Measurements from ENCODE around the gene S1PR4. TPM values are rescaled to one million over a fixed set of nuclear protein-coding genes. Genes with fewer than 3 reads are reported as not detected.

Gene S1PR4
- total RNA-seq, 2 donors from 2014 or later = 1.2 to 6.4 TPM

DNA sequence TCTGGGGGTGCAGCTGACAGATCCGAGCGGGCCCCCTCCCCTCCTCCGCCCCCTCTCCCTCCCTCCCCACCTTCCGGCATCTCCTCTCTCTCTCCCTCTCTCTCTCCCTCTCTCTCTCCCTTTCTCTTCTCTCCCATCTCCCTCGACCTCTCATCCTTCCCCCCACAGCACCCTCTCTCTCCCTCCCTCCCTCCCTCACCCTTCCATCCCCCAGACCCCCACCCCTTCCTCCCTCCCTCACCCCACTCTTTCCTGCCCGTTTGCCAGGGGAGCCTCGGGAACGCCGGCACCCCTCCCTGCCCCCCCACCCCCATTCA, 46.6 kb downstream of the S1PR4 start:
- ATAC-seq (ENCODE audit: insufficient number of reproducible peaks, low FRiP score, low read depth) = no peak
- peaks cover 0 to 4% of the 10 kb centered on the region in 2 donors for H3K4me1 ChIP-seq (ENCODE audit: control insufficient read depth in 1 of 2, low read depth in 2 of 2)

DNA sequence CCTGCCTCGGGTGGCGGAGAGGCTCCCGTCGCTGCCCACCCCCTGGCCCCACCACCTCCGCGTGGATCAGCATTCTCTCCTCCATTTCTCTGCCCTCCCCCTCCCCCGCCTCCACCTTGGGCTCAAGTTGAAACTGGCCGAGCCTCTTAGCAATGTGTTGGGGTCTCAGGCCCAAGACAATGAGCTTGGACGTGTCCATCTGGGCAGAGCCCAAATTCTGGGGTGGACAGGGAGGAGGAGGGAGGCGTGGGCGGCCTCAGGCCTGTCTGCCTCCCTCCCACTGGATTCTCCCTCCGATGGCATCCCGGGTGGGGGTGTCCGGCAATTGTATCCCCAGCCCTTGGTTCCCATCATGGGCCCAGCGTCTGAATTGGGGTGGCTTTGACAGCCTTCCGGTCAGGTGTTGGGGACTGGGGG, 47.1 kb downstream of the S1PR4 start:
- no peaks in the 10 kb centered on the region for H3K9me3 ChIP-seq
- TF ChIP-seq, protein P1, sequence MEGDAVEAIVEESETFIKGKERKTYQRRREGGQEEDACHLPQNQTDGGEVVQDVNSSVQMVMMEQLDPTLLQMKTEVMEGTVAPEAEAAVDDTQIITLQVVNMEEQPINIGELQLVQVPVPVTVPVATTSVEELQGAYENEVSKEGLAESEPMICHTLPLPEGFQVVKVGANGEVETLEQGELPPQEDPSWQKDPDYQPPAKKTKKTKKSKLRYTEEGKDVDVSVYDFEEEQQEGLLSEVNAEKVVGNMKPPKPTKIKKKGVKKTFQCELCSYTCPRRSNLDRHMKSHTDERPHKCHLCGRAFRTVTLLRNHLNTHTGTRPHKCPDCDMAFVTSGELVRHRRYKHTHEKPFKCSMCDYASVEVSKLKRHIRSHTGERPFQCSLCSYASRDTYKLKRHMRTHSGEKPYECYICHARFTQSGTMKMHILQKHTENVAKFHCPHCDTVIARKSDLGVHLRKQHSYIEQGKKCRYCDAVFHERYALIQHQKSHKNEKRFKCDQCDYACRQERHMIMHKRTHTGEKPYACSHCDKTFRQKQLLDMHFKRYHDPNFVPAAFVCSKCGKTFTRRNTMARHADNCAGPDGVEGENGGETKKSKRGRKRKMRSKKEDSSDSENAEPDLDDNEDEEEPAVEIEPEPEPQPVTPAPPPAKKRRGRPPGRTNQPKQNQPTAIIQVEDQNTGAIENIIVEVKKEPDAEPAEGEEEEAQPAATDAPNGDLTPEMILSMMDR (IDR thresholded peaks at IDR 0.05) = no peak
- H3K36me3 ChIP-seq = no peaks in the 10 kb centered on the region
- H3K27ac ChIP-seq = no peak overlapping the region
- H3K4me3 ChIP-seq = no peak overlapping the region
- peaks cover 0 to 4% of the 10 kb centered on the region in 2 donors for H3K4me1 ChIP-seq (ENCODE audit: control insufficient read depth in 1 of 2, low read depth in 2 of 2)
- peaks cover 4% of the 10 kb centered on the region for H3K27me3 ChIP-seq (replicated peaks; ENCODE audit: insufficient read depth)
- ATAC-seq (ENCODE audit: insufficient number of reproducible peaks, low FRiP score, low read depth) = no peak
- no peak for DNase-seq (ENCODE audit: low spot score)

More for the DNA sequence above, 46.6 kb downstream of the S1PR4 start:
- no peak overlapping the region for H3K27ac ChIP-seq
- DNase-seq (ENCODE audit: low spot score) = no peak
- TF ChIP-seq, protein P1 (IDR thresholded peaks at IDR 0.05) = no peak
- H3K9me3 ChIP-seq = no peaks in the 10 kb centered on the region
- no peaks in the 10 kb centered on the region for H3K36me3 ChIP-seq
- no peak overlapping the region for H3K4me3 ChIP-seq
- H3K27me3 ChIP-seq (replicated peaks; ENCODE audit: insufficient read depth) = peaks cover 4% of the 10 kb centered on the region

DNA sequence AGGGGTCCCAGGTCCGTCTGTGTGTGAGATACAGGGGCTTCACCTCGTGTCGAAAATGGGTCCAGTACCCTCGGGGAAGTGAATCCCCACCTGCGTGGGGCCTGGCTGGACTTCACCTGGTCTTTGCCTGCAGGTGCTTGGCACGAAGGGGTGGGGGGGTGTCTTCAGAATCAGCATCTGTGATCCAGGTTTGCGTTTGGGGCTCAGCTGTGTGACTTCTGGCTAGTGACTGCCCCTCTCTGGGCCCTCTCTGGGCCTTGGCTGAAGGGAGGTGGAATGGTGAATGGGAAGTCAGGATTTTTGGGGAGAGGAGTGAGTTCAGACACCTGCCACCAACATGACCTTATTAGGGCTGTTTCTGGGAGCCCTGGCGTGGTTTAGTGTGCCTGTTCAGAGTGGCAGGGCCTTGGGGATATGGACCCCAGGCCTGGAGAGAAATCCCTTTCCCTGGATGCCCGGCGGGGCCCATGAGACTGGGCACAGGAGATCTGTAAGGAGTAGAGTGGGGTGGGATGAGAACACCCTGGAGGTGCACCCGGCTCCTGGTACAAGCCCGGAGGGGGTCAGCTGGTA, 48.6 kb downstream of the S1PR4 start:
- ATAC-seq (ENCODE audit: insufficient number of reproducible peaks, low FRiP score, low read depth) = no peak
- Histone ChIP-seq H3K4me3 (no peak overlapping the region), H3K27ac (no peak overlapping the region), H3K36me3 (no peaks in the 10 kb centered on the region), H3K4me1 (ENCODE audit: control insufficient read depth in 1 of 2, low read depth in 2 of 2) (peaks cover 0 to 4% of the 10 kb centered on the region in 2 donors), H3K9me3 (no peaks in the 10 kb centered on the region), H3K27me3 (replicated peaks; ENCODE audit: insufficient read depth) (peaks cover 4% of the 10 kb centered on the region)
- DNase-seq (ENCODE audit: low spot score) = no peak
- TF ChIP-seq, protein P1 (IDR thresholded peaks at IDR 0.05) = no peak

DNA sequence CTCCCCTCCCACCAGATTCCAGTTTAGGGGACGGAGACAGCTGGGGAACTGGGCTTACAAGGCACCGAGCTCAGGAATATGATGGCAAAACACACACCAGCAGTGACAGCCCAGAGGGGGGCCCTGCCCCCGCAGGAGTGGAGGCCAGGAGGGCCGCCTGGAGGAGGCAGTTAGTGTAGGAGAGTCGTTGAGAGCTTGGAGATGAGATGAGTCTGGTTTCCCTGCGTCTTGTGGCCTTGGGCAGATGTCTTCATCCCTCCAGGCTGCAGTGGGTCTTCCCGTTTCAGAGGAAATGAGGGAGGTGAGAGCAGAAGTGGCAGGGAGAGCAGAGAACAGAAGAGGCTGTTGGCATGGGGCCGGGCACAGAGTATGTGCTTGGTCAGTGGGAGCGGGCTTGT, 50.8 kb downstream of the S1PR4 start:
- H3K36me3 ChIP-seq = no peaks in the 10 kb centered on the region
- no peak overlapping the region for H3K27ac ChIP-seq
- TF ChIP-seq, protein P1 (IDR thresholded peaks at IDR 0.05) = no peak
- DNase-seq (ENCODE audit: low spot score) (no peak), ATAC-seq (ENCODE audit: insufficient number of reproducible peaks, low FRiP score, low read depth) (no peak)
- no peak overlapping the region for H3K4me3 ChIP-seq
- H3K4me1 ChIP-seq (ENCODE audit: control insufficient read depth in 1 of 2, low read depth in 2 of 2) = peaks cover 0 to under 1% of the 10 kb centered on the region in 2 donors
- no peaks in the 10 kb centered on the region for H3K27me3 ChIP-seq (replicated peaks; ENCODE audit: insufficient read depth)
- no peaks in the 10 kb centered on the region for H3K9me3 ChIP-seq

Other genes with a start within 250 kb of the S1PR4 start
- 1 to 10 TPM; 1.2 to 4.6 TPM for gene ZNF77, start 233.8 kb upstream of the S1PR4 start, total RNA-seq
- gene TLE6, start 201.2 kb upstream of the S1PR4 start, total RNA-seq = 1 to 10 TPM; 5.3 to 7.8 TPM
- gene TLE2, start 149.5 kb upstream of the S1PR4 start, total RNA-seq = 100 to 1,000 TPM in 1 of 2 donors, 10 to 100 TPM in 1; 46.7 to 154 TPM
- 100 to 1,000 TPM; 346 to 448 TPM for gene TLE5, start 116.3 kb upstream of the S1PR4 start, total RNA-seq
- gene GNA11, start 84.4 kb upstream of the S1PR4 start, total RNA-seq = 100 to 1,000 TPM in 1 of 2 donors, 10 to 100 TPM in 1; 68.3 to 143 TPM
- 10 to 100 TPM; 13.0 to 14.0 TPM for gene GNA15, start 42.7 kb upstream of the S1PR4 start, total RNA-seq
- gene NCLN, start 7.2 kb downstream of the S1PR4 start, total RNA-seq = 10 to 100 TPM; 29.4 to 40.4 TPM
- not detected for gene CELF5, start 45.9 kb downstream of the S1PR4 start, total RNA-seq
- 100 to 1,000 TPM; 178 to 203 TPM for gene NFIC, start 187.8 kb downstream of the S1PR4 start, total RNA-seq

Measured in thoracic aorta (tissue), 2 donors.